HCT116 (cell line): Measurements from ENCODE around the gene ARVCF. TPM values are rescaled to one million over a fixed set of nuclear protein-coding genes. Genes with fewer than 3 reads are reported as not detected.

Experiments used
- ATAC-seq: fragments of 200-7000 bp; cut with Tn5 transposase; 2 replicates; pipeline ENCODE4 v1.9.1; 2020; ENCODE audit warnings: mild to moderate bottlenecking, moderate library complexity
- BruUV-seq: library from RNA; stranded (reverse); fragments of 400-500 nt; replicated peaks from 2 replicates; lab custom pipeline; 2021; lab: Mats Ljungman, UMichigan
- CTCF ChIA-PET: fragments of 300-600 bp; sonication (Branson Sonifier 250); formaldehyde crosslinking; loops from one replicate; lab custom pipeline; 2021; ENCODE audit warnings: antibody characterized with exemption; lab: Charles Lee
- POLR2A ChIA-PET: fragments of 300-600, 350-600 bp; sonication (Branson Sonifier 250); formaldehyde crosslinking; loops from one replicate; lab custom pipeline; 2021; ENCODE audit warnings: antibody characterized with exemption; lab: Charles Lee
- RAD21 ChIA-PET, 2 experiments: fragments of 300-600 bp; sonication (Branson Sonifier 250); formaldehyde crosslinking; loops; one replicate each; lab custom pipeline; 2023; ENCODE audit warnings: low total read pairs in 2 of 2; ENCODE audit not compliant: uncharacterized antibody in 2 of 2, unreplicated experiment in 2 of 2, low non-redundant PET in 1 of 2; lab: Charles Lee
- DNase-seq: peaks from one replicate; pipeline ENCODE4 v3.0.0-alpha.2; 2010; ENCODE audit warnings: low read depth, low spot score
- H2AFZ ChIP-seq: fragments of 200-600 bp; shearing (Covaris generic), sonication (generic); 2 replicates; pipeline ENCODE4 v1.6.1; 2017; ENCODE audit warnings: low read depth, mixed run types, mixed read lengths, antibody characterized with exemption, low read length; ENCODE audit not compliant: poor library complexity, severe bottlenecking
- H3K27ac ChIP-seq: 2 replicates; pipeline ENCODE4 v1.5.1; 2012; ENCODE audit warnings: low read depth, low read length
- H3K27me3 ChIP-seq: fragments of 200-600 bp; sonication (generic); 2 replicates; pipeline ENCODE4 v1.6.1; 2016; ENCODE audit warnings: mixed run types, low read length, mixed read lengths; ENCODE audit not compliant: insufficient read depth
- H3K36me3 ChIP-seq, 2 experiments: fragments of 200-500 bp in 1 of 2; fragments of 200-600 bp in 1 of 2; sonication (Bioruptor generic) in 1 of 2; sonication (generic) in 1 of 2; 2 replicates each; pipeline versions ENCODE4 v1.5.1 to v1.6.1; 2014 to 2016; ENCODE audit warnings: low read length in 2 of 2, inconsistent platforms in 1 of 2, mixed read lengths in 1 of 2, mixed run types in 1 of 2; ENCODE audit not compliant: insufficient read depth in 2 of 2, control insufficient read depth in 1 of 2
- H3K4me1 ChIP-seq, 2 experiments: fragments of 200-600 bp in 1 of 2; sonication (generic) in 1 of 2; 2 replicates each; pipeline versions ENCODE4 v1.5.1 to v1.6.1; 2012 to 2017; ENCODE audit warnings: low read length in 2 of 2, inconsistent platforms in 1 of 2, mild to moderate bottlenecking in 1 of 2, mixed read lengths in 1 of 2, mixed run types in 1 of 2, moderate library complexity in 1 of 2; ENCODE audit not compliant: insufficient read depth in 2 of 2, control insufficient read depth in 1 of 2
- H3K4me2 ChIP-seq: fragments of 200-600 bp; sonication (generic); 2 replicates; pipeline ENCODE4 v1.6.1; 2017; ENCODE audit warnings: mixed run types, low read length, mixed read lengths
- H3K4me3 ChIP-seq, 2 experiments: fragments of 200-600 bp in 1 of 2; sonication (generic) in 1 of 2; replicated peaks in 1 of 2; 2 replicates each; pipeline ENCODE4 v1.5.1; 2011 to 2016; ENCODE audit warnings: low read length in 2 of 2, control low read depth in 1 of 2, low read depth in 1 of 2, mild to moderate bottlenecking in 1 of 2, mixed read lengths in 1 of 2, mixed run types in 1 of 2
- H3K79me2 ChIP-seq: fragments of 200-600 bp; sonication (generic); 2 replicates; pipeline ENCODE4 v1.6.1; 2017; ENCODE audit warnings: mild to moderate bottlenecking, mixed run types, low read length, moderate library complexity, mixed read lengths; ENCODE audit not compliant: insufficient read depth
- H3K9ac ChIP-seq: fragments of 200-600 bp; sonication (generic); 2 replicates; pipeline ENCODE4 v1.6.1; 2016; ENCODE audit warnings: low read length, mixed read lengths
- H3K9me2 ChIP-seq: fragments of 200-600 bp; sonication (generic), shearing (Covaris generic); 2 replicates; pipeline ENCODE4 v1.6.1; 2017; ENCODE audit warnings: mixed run types, mild to moderate bottlenecking, moderate library complexity; ENCODE audit not compliant: insufficient read depth
- H3K9me3 ChIP-seq, 2 experiments: fragments of 200-500 bp in 1 of 2; fragments of 200-600 bp in 1 of 2; sonication (Bioruptor generic) in 1 of 2; sonication (generic) in 1 of 2; 2 replicates each; pipeline ENCODE4 v1.6.1; 2014 to 2017; ENCODE audit warnings: low read length in 2 of 2, mixed read lengths in 2 of 2, inconsistent platforms in 1 of 2, low read depth in 1 of 2, mild to moderate bottlenecking in 1 of 2, mixed run types in 1 of 2, moderate library complexity in 1 of 2; ENCODE audit not compliant: control insufficient read depth in 1 of 2, insufficient read depth in 1 of 2
- H4K20me1 ChIP-seq: fragments of 200-600 bp; sonication (generic), shearing (Covaris generic); 2 replicates; pipeline ENCODE4 v1.6.1; 2017; ENCODE audit warnings: mixed run types, mild to moderate bottlenecking, moderate library complexity; ENCODE audit not compliant: insufficient read depth
- CBX3 ChIP-seq: IDR thresholded peaks from 2 replicates; pipeline ENCODE4 v1.6.1; 2012; ENCODE audit warnings: low read depth
- EGR1 ChIP-seq: IDR thresholded peaks from 2 replicates; pipeline ENCODE4 v1.6.1; 2012; ENCODE audit warnings: low read depth
- ELF1 ChIP-seq: IDR thresholded peaks from 2 replicates; pipeline ENCODE4 v1.6.1; 2012; ENCODE audit warnings: low read depth, borderline replicate concordance
- EZH2phosphoT487 ChIP-seq: fragments of 200-600 bp; IDR thresholded peaks from 2 replicates; pipeline ENCODE4 v1.6.1; 2018; ENCODE audit warnings: antibody characterized with exemption, borderline replicate concordance
- FOSL1 ChIP-seq: IDR thresholded peaks from 2 replicates; pipeline ENCODE4 v1.6.1; 2012; ENCODE audit warnings: low read depth
- REST ChIP-seq: IDR thresholded peaks from 2 replicates; pipeline ENCODE4 v1.6.1; 2012; ENCODE audit warnings: low read depth
- SIN3A ChIP-seq: IDR thresholded peaks from 2 replicates; pipeline ENCODE4 v1.6.1; 2012; ENCODE audit warnings: low read depth
- SP1 ChIP-seq: IDR thresholded peaks from 2 replicates; pipeline ENCODE4 v1.6.1; 2012; ENCODE audit warnings: low read depth
- SRF ChIP-seq: IDR thresholded peaks from 2 replicates; pipeline ENCODE4 v1.6.1; 2012; ENCODE audit warnings: low read depth
- TCF7L2 ChIP-seq: IDR thresholded peaks from 2 replicates; pipeline ENCODE4 v1.7.0; 2011; ENCODE audit warnings: borderline replicate concordance, inconsistent platforms; ENCODE audit not compliant: insufficient read depth, insufficient read length; ENCODE audit errors: extremely low read depth
- ZNF274 ChIP-seq: fragments of 200-500 bp; sonication (Bioruptor generic); IDR thresholded peaks from 2 replicates; pipeline ENCODE4 v1.6.1; 2014; ENCODE audit warnings: mild to moderate bottlenecking, low read depth, low read length, inconsistent platforms
- intact Hi-C: fragments of 100-400 bp; cut with micrococcal nuclease; formaldehyde crosslinking; loops from 2 replicates; pipeline ENCODE4 v1.10.0; 2022
- total RNA-seq: library from RNA; stranded (reverse); gene quantifications from one replicate; pipeline ENCODE4 v1.2.1, GENCODE V29; 2021; ENCODE audit not compliant: unreplicated experiment
- TF ChIP-seq, protein P1 (sequence below): IDR thresholded peaks from 2 replicates; pipeline ENCODE4 v1.6.1; 2012

The ARVCF gene
- total RNA-seq, 1 experiment from 2014 or later, result 42.8 TPM

DNA sequence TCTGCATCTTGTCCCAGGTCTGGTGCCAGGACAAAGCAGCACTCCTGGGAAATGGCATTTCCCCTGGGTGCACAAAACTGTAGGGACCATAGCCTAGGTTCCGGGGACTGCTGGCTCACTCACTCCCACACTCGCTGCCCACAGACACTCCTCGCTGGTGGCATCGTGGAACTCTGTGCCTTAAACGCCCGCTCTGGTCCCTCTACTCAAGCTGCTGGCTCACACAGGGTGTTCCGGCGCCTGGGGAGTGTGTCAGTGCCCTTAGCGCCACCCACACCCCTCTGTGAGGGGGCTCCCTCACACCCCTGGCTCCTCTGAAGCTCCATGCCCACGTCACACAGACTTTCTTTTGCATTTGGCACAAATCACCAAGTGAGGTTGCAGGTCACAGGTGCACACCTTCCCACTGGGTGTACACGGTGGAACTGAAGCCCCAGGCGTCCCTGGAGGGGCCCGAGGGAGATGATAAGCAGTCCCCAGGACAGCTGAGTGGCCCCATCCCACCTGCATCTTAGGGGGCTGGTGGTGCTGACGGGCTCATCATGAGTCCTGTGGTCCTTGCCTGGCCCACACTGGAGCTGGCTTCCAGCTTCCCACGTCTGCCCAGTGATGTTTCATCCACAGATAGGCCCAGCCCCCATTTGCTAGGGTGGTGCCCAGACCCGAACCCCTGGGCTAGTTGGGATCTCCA lies 40.2 kb upstream of the ARVCF start:
- BruUV-seq, result no TSS peak
- RAD21 ChIA-PET, result no interaction called here
- intact Hi-C loops, result no loop called here

DNA sequence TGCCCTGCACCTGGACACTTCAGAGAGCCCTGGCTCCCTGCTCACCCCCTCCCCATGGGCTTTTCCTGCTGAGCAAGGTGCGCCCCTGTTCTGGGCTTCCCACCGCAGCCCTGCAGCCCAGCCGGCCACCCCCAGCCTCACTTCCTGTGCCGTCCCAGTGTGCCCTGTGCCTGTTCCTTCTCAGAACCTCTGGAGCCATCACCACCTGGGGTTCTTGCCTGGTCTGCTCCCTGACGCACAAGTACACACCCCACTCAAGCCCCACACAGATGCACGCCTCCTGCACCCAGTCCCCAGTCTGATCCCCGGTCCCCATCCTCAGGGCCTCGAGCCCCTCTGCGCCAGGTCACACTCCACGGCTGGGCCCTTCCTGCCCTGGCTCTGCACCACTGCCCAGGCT lies 39.5 kb upstream of the ARVCF start:
- no peak for ATAC-seq
- CTCF ChIA-PET, result no interaction called here

More for the DNA sequence above, 40.2 kb upstream of the ARVCF start:
- ATAC-seq, result no peak
- H3K79me2 ChIP-seq, result no peaks in the 10 kb centered on the region
- peaks cover 0 to 10% of the 10 kb centered on the region in 2 experiments; a peak in 2 of 4 replicates for H3K4me1 ChIP-seq
- TF ChIP-seq ZNF274, result no peak
- no peak for TF ChIP-seq EGR1
- TF ChIP-seq, protein P1, sequence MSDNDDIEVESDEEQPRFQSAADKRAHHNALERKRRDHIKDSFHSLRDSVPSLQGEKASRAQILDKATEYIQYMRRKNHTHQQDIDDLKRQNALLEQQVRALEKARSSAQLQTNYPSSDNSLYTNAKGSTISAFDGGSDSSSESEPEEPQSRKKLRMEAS, result no peak
- no peak for TF ChIP-seq FOSL1
- no peak for TF ChIP-seq TCF7L2
- TF ChIP-seq SRF, result no peak
- TF ChIP-seq EZH2phosphoT487, result no peak
- no peak for TF ChIP-seq ELF1
- TF ChIP-seq SP1, result no peak
- TF ChIP-seq CBX3, result no peak
- H3K9ac ChIP-seq, result no peak overlapping the region
- ChIA-PET CTCF (no interaction called here), POLR2A (no interaction called here)
- no peak overlapping the region for H2AFZ ChIP-seq
- H3K27ac ChIP-seq, result no peak overlapping the region
- no peaks in the 10 kb centered on the region for H3K27me3 ChIP-seq
- H3K9me3 ChIP-seq, result no peaks in the 10 kb centered on the region
- H3K4me2 ChIP-seq, result no peak overlapping the region
- no peaks in the 10 kb centered on the region for H3K9me2 ChIP-seq
- no peaks in the 10 kb centered on the region for H4K20me1 ChIP-seq
- H3K4me3 ChIP-seq, result no peak overlapping the region
- no peak for DNase-seq
- H3K36me3 ChIP-seq, result peaks cover 0 to 3% of the 10 kb centered on the region in 2 experiments; a peak in 2 of 4 replicates

More for the DNA sequence above, 39.5 kb upstream of the ARVCF start:
- Histone ChIP-seq H3K4me2 (no peak overlapping the region), H3K9ac (no peak overlapping the region), H3K9me3 (no peaks in the 10 kb centered on the region), H3K9me2 (no peaks in the 10 kb centered on the region), H3K27me3 (no peaks in the 10 kb centered on the region), H3K4me1 (peaks cover 0 to 3% of the 10 kb centered on the region in 2 experiments; a peak in 1 of 4 replicates), H3K4me3 (no peak overlapping the region), H3K36me3 (peaks cover 0 to 3% of the 10 kb centered on the region in 2 experiments; a peak in 2 of 4 replicates), H4K20me1 (no peaks in the 10 kb centered on the region), H3K27ac (no peak overlapping the region), H2AFZ (no peak overlapping the region), H3K79me2 (no peaks in the 10 kb centered on the region)
- BruUV-seq, result no TSS peak
- DNase-seq, result no peak
- ChIA-PET POLR2A (no interaction called here), RAD21 (no interaction called here)
- TF ChIP-seq REST (no peak), SIN3A (no peak), SP1 (no peak)
- intact Hi-C loops, result no loop called here
